Panc1 (cell line): ENCODE results near the gene CFDP1. TPM values are rescaled to one million over a fixed set of nuclear protein-coding genes. Genes with fewer than 3 reads are reported as not detected.

Experiments used
- ATAC-seq: fragments of 200-7000 bp; cut with Tn5 transposase; 2 replicates; pipeline ENCODE4 v1.9.1; 2020; ENCODE audit warnings: mild to moderate bottlenecking, moderate library complexity
- Bru-seq: library from RNA; stranded (reverse); fragments of 400-500 nt; gene quantifications from one replicate; lab custom pipeline; 2021; lab: Mats Ljungman, UMichigan
- BruChase-seq, 2 experiments: library from RNA; stranded (reverse); fragments of 400-500 nt; gene quantifications; one replicate each; lab custom pipeline; 2021; lab: Mats Ljungman, UMichigan
- BruUV-seq: library from RNA; stranded (reverse); fragments of 400-500 nt; replicated peaks from 2 replicates; lab custom pipeline; 2021; lab: Mats Ljungman, UMichigan
- CTCF ChIA-PET: fragments of 300-600 bp; sonication (Branson Sonifier 250); formaldehyde crosslinking; loops from one replicate; lab custom pipeline; 2022; ENCODE audit warnings: antibody characterized with exemption; lab: Charles Lee
- POLR2A ChIA-PET: fragments of 300-600 bp; sonication (Branson Sonifier 250); formaldehyde crosslinking; loops from one replicate; lab custom pipeline; 2022; ENCODE audit warnings: antibody characterized with exemption; lab: Charles Lee
- DNase-seq: peaks from one replicate; pipeline ENCODE4 v3.0.0-alpha.2; 2010; ENCODE audit warnings: low read depth, low spot score
- H3K27ac ChIP-seq: 2 replicates; pipeline ENCODE4 v1.5.1; 2011; ENCODE audit warnings: mild to moderate bottlenecking, low read length, inconsistent platforms
- H3K27me3 ChIP-seq: fragments of 200-500 bp; sonication (Bioruptor generic); 2 replicates; pipeline ENCODE4 v1.6.0; 2014; ENCODE audit warnings: low read length, inconsistent platforms; ENCODE audit not compliant: control insufficient read depth, insufficient read depth
- H3K36me3 ChIP-seq: fragments of 200-500 bp; sonication (Bioruptor generic); 2 replicates; pipeline ENCODE4 v1.5.1; 2014; ENCODE audit warnings: inconsistent platforms, mild to moderate bottlenecking, low read length, moderate library complexity; ENCODE audit not compliant: control insufficient read depth, insufficient read depth
- H3K4me1 ChIP-seq: 2 replicates; pipeline ENCODE4 v1.5.1; 2011; ENCODE audit warnings: inconsistent platforms, mild to moderate bottlenecking, low read length, moderate library complexity; ENCODE audit not compliant: control insufficient read depth, insufficient read depth
- H3K4me3 ChIP-seq, 2 experiments: 2 replicates each; pipeline ENCODE4 v1.5.1; 2011 to 2012; ENCODE audit warnings: low read depth in 2 of 2, low read length in 2 of 2, mild to moderate bottlenecking in 2 of 2, inconsistent platforms in 1 of 2, moderate library complexity in 1 of 2
- H3K9me3 ChIP-seq: fragments of 200-500 bp; sonication (Bioruptor generic); 2 replicates; pipeline ENCODE4 v1.5.1; 2014; ENCODE audit warnings: low read depth, mild to moderate bottlenecking, inconsistent platforms, low read length, moderate library complexity; ENCODE audit not compliant: control insufficient read depth, insufficient read depth
- POLR2AphosphoS5 ChIP-seq: IDR thresholded peaks from 2 replicates; pipeline ENCODE4 v1.6.1; 2012; ENCODE audit warnings: mild to moderate bottlenecking, low read depth, low read length, moderate library complexity
- REST ChIP-seq, 2 experiments: IDR thresholded peaks; 2 replicates each; pipeline ENCODE4 v1.6.1; 2011 to 2012; ENCODE audit warnings: low read depth in 2 of 2, control low read depth in 1 of 2, low read length in 1 of 2, mild to moderate bottlenecking in 1 of 2, moderate library complexity in 1 of 2; ENCODE audit not compliant: insufficient read depth in 1 of 2
- SIN3A ChIP-seq: IDR thresholded peaks from 2 replicates; pipeline ENCODE4 v1.6.1; 2012; ENCODE audit warnings: low read depth, mild to moderate bottlenecking, low read length, moderate library complexity, borderline replicate concordance; ENCODE audit not compliant: insufficient read depth
- TCF7L2 ChIP-seq: IDR thresholded peaks from 2 replicates; pipeline ENCODE4 v1.6.1; 2011; ENCODE audit warnings: mild to moderate bottlenecking, low read depth, low read length, inconsistent platforms
- in situ Hi-C: cut with HindIII; loops from 2 replicates; pipeline ENCODE4 v1.10.0; 2016; ENCODE audit warnings: low sequenced_read_pairs, low pct_unique_long_range_greater_than_20kb
- intact Hi-C: fragments of 100-400 bp; cut with micrococcal nuclease; formaldehyde crosslinking; loops from one replicate; pipeline ENCODE4 v1.10.0; 2022; ENCODE audit not compliant: unreplicated experiment
- long read RNA-seq: library from polyadenylated mRNA; unstranded; transcript quantifications from one replicate; pipeline ENCODE4 v2.0.0, GENCODE V29; 2021; ENCODE audit not compliant: unreplicated experiment
- polyA plus RNA-seq: library from polyadenylated mRNA; unstranded; fragments of >200 nt; gene quantifications from one replicate; pipeline ENCODE4 v1.2.1, GENCODE V29; 2012; ENCODE audit warnings: missing spikeins; ENCODE audit not compliant: insufficient read length
- total RNA-seq: library from RNA; stranded (reverse); gene quantifications from one replicate; pipeline ENCODE4 v1.2.1, GENCODE V29; 2021; ENCODE audit not compliant: unreplicated experiment
- TF ChIP-seq, protein P1 (sequence below): fragments of 450-650 bp; IDR thresholded peaks from 2 replicates; pipeline ENCODE4 v1.5.1; 2017; ENCODE audit warnings: mild to moderate bottlenecking

The CFDP1 gene
- total RNA-seq (25.7 TPM), Bru-seq, nascent RNA (percentile 76 among the genes with signal in this experiment), BruChase-seq, experiment 1, labeled RNA remaining after a 2-hour chase (percentile 75 among the genes with signal in this experiment), BruChase-seq, experiment 2, labeled RNA remaining after a 6-hour chase (percentile 75 among the genes with signal in this experiment)
- 17.6 TPM for polyA plus RNA-seq
- long read RNA-seq, transcript CFDP1-201 (7 exons, 1,275 nt) = major isoform, 24 of 41 reads
- long read RNA-seq, partial matches to known transcripts = 7 of 41 reads
- long read RNA-seq, other reads (novel, unspliced or antisense) = 9 of 41 reads

DNA sequence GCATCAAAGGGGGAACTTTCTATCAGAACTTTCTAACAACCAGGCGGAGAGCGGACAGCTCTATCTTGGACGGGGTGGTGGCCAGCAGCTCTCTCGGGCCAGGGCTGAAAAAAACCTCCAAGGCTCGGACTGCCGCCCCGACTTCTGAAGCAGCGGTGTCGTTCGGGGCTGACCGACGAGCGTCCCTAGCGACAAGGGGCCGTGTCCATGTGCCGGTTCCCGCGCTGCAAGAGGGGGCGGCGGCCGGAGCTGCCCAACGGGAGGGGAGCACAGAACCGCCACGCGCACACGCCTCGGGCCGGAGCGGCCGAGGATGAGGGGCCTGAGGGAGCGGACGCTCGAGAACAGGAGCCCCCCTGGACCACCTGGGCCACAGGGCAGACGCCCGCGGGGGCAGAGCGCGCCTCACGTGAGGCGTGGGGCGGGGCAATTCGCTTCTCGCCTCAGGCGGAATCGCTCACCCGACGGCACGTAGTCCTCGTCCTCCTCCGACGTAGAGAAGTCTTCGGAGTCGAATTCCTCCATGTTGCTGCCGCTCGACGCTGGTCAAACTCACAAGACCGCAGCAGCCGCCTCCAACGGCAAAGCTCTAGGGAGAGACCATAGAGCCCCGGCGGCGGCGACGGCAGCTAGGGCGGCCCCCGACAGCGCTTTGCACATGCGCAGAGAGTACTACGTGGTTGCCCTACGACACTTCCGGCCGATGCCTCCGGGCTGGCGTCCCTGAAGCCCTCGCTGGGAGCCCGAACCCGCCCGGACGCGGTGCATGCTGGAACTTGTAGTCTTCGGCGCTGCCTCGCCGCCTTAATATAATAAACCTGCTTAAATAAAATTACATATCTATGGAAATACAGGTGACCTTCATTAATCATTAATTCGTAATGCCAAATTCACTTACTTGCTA lies at the start of gene CFDP1:
TSS of gene CFDP1 (minus strand) at position 676 of the 904 bp plus-strand sequence. CDS start at position 525, 151 bp downstream.
- ATAC-seq = peak; percentile 96
- TF ChIP-seq, protein P1, sequence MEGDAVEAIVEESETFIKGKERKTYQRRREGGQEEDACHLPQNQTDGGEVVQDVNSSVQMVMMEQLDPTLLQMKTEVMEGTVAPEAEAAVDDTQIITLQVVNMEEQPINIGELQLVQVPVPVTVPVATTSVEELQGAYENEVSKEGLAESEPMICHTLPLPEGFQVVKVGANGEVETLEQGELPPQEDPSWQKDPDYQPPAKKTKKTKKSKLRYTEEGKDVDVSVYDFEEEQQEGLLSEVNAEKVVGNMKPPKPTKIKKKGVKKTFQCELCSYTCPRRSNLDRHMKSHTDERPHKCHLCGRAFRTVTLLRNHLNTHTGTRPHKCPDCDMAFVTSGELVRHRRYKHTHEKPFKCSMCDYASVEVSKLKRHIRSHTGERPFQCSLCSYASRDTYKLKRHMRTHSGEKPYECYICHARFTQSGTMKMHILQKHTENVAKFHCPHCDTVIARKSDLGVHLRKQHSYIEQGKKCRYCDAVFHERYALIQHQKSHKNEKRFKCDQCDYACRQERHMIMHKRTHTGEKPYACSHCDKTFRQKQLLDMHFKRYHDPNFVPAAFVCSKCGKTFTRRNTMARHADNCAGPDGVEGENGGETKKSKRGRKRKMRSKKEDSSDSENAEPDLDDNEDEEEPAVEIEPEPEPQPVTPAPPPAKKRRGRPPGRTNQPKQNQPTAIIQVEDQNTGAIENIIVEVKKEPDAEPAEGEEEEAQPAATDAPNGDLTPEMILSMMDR = no peak
- peak; percentile 92; the same call in 1 of the 2 replicates for TF ChIP-seq SIN3A
- TF ChIP-seq REST (IDR thresholded peaks at IDR 0.05; ENCODE audit: insufficient read depth in 1 of 2, low read depth in 2 of 2, low read length in 1 of 2) = no peak
- peak; percentile 71; the same call in 1 of the 2 replicates for TF ChIP-seq POLR2AphosphoS5
- no peak for TF ChIP-seq TCF7L2
- in situ Hi-C loops = no loop called here
- Histone ChIP-seq H3K36me3 (no peaks in the 10 kb centered on the region), H3K4me1 (no peaks in the 10 kb centered on the region), H3K27me3 (no peaks in the 10 kb centered on the region), H3K27ac (peak within 1 kb of the TSS; percentile 88), H3K9me3 (no peaks in the 10 kb centered on the region), H3K4me3 (peak within 1 kb of the TSS; percentile 77 to 88)
- DNase-seq = no peak
- BruUV-seq = TSS peak; percentile 61
- CTCF ChIA-PET = interaction anchor here (0.6 to 1.1 kb wide), 2 partner anchors 84 to 322 kb away, joined by 9 read pairs; no protein-coding TSS in a partner anchor
- intact Hi-C loops = no loop called here
- POLR2A ChIA-PET = no interaction called here

DNA sequence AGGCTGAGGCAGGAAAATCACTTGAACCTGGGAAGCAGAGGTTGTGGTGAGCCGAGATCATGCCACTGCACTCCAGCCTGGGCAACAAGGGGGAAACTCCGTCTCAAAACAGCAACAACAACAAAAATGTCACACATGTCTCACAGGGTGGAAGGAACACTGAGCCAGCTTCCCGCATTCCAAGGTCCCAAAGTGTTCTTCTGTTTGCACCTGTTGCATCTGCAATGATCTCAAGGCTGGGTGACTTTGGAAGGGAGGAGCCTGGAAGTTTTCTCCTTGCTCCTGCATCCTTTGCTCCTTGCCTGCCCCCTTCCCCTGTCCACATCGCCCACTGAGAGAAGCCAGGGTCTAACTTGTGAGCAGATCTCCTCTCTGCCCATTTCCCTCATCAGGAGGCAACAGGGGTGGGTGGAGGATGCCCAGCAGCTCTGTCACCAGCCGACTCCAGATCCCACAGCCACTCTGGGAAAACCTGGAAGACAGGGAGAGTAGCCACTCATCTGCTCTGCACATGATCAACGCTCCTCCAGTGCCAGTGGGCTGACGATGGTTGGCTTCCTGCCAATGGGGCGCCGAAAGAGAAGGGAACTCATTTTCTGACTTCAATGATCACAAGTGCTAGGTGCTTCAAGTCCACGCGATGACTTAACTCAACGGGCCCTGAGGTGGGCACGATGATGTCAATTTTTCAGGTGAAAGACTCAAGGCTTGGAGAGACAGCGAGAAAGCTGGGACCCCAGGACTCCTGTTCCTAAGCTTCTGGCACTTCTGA lies 49.3 kb upstream of the CFDP1 start:
- intact Hi-C loops (no loop called here), in situ Hi-C loops (no loop called here)
- DNase-seq (no peak), ATAC-seq (no peak)
- H3K4me3 ChIP-seq = no peak overlapping the region
- no peaks in the 10 kb centered on the region for H3K36me3 ChIP-seq
- ChIA-PET POLR2A (interaction anchor here (0.6 kb wide), 1 partner anchor 177 kb away, joined by 3 read pairs; no protein-coding TSS in a partner anchor), CTCF (no interaction called here)
- H3K27ac ChIP-seq = no peak overlapping the region
- no peaks in the 10 kb centered on the region for H3K27me3 ChIP-seq
- BruUV-seq = no TSS peak
- no peak for TF ChIP-seq SIN3A
- TF ChIP-seq REST (IDR thresholded peaks at IDR 0.05; ENCODE audit: insufficient read depth in 1 of 2, low read depth in 2 of 2, low read length in 1 of 2) = no peak
- TF ChIP-seq POLR2AphosphoS5 = no peak
- no peak for TF ChIP-seq TCF7L2
- TF ChIP-seq, protein P1 = no peak
- no peaks in the 10 kb centered on the region for H3K4me1 ChIP-seq
- no peaks in the 10 kb centered on the region for H3K9me3 ChIP-seq
